SK-N-SH treated with all-trans-retinoic acid at 6 μM for 48 hours (cell line): ENCODE results near the gene TTC33.

Source experiments
- ATAC-seq: fragments of 200-7000 bp; cut with Tn5 transposase; 3 replicates; pipeline ENCODE4 v1.9.1; 2020; ENCODE audit warnings: mild to moderate bottlenecking, moderate library complexity
- ARNTL ChIP-seq: fragments of 450-650 bp; formaldehyde crosslinking; IDR thresholded peaks from 2 replicates; pipeline ENCODE4 v1.5.0; 2020; ENCODE audit warnings: low read depth, mild to moderate bottlenecking, moderate library complexity, borderline replicate concordance
- BACH2 ChIP-seq: fragments of 250-450 bp; sonication (Bioruptor Pico); IDR thresholded peaks from 2 replicates; pipeline ENCODE4 v1.9.0; 2021; ENCODE audit warnings: mild to moderate bottlenecking, borderline replicate concordance
- CREB5 ChIP-seq: fragments of 250-450 bp; sonication (Bioruptor Pico); IDR thresholded peaks from 2 replicates; pipeline ENCODE4 v1.5.1; 2020; ENCODE audit warnings: low read depth, mild to moderate bottlenecking, moderate library complexity
- CSDC2 ChIP-seq: fragments of 250-450 bp; sonication (Bioruptor Pico); IDR thresholded peaks from 2 replicates; pipeline ENCODE4 v1.5.0; 2020; ENCODE audit warnings: mild to moderate bottlenecking, moderate library complexity
- CSRNP3 ChIP-seq: fragments of 250-450 bp; sonication (Bioruptor Pico); IDR thresholded peaks from 2 replicates; pipeline ENCODE4 v1.5.1; 2021; ENCODE audit warnings: mild to moderate bottlenecking, moderate library complexity
- ESRRG ChIP-seq: fragments of 250-450 bp; sonication (Bioruptor Pico); IDR thresholded peaks from 2 replicates; pipeline ENCODE4 v1.6.1; 2021; ENCODE audit warnings: mild to moderate bottlenecking
- GLIS3 ChIP-seq: fragments of 250-450 bp; sonication (Bioruptor Pico); IDR thresholded peaks from 2 replicates; pipeline ENCODE4 v1.5.0; 2020; ENCODE audit warnings: mild to moderate bottlenecking, moderate library complexity
- ISL1 ChIP-seq: fragments of 250-450 bp; sonication (Bioruptor Pico); IDR thresholded peaks from 2 replicates; pipeline ENCODE4 v2.1.2; 2022; ENCODE audit warnings: mild to moderate bottlenecking, moderate library complexity
- OSR1 ChIP-seq: fragments of 250-450 bp; sonication (Bioruptor Pico); IDR thresholded peaks from 2 replicates; pipeline ENCODE4 v1.8.0; 2022; ENCODE audit warnings: moderate library complexity, mild to moderate bottlenecking, inconsistent platforms
- PATZ1 ChIP-seq: fragments of 250-450 bp; sonication (Bioruptor Pico); IDR thresholded peaks from 2 replicates; pipeline ENCODE4 v1.8.0; 2020; ENCODE audit warnings: mild to moderate bottlenecking, moderate library complexity, borderline replicate concordance
- POU6F1 ChIP-seq: fragments of 250-450 bp; sonication (Bioruptor Pico); IDR thresholded peaks from 2 replicates; pipeline ENCODE4 v1.8.0; 2021; ENCODE audit warnings: low read depth, mild to moderate bottlenecking, moderate library complexity, borderline replicate concordance
- PPARA ChIP-seq: fragments of 250-450 bp; sonication (Bioruptor Pico); IDR thresholded peaks from 2 replicates; pipeline ENCODE4 v1.5.0; 2020; ENCODE audit warnings: mild to moderate bottlenecking, borderline replicate concordance
- RARB ChIP-seq: fragments of 250-450 bp; sonication (Bioruptor Pico); IDR thresholded peaks from 2 replicates; pipeline ENCODE4 v1.8.0; 2021; ENCODE audit warnings: mild to moderate bottlenecking, moderate library complexity
- TCF4 ChIP-seq: fragments of 250-450 bp; sonication (Bioruptor Pico); IDR thresholded peaks from 2 replicates; pipeline ENCODE4 v1.8.0; 2021; ENCODE audit warnings: mild to moderate bottlenecking, moderate library complexity, borderline replicate concordance
- TOX ChIP-seq: fragments of 250-450 bp; sonication (Bioruptor Pico); IDR thresholded peaks from 2 replicates; pipeline ENCODE4 v1.8.0; 2021; ENCODE audit warnings: mild to moderate bottlenecking, moderate library complexity, borderline replicate concordance
- TSHZ2 ChIP-seq: fragments of 250-450 bp; sonication (Bioruptor Pico); IDR thresholded peaks from 2 replicates; pipeline ENCODE4 v1.5.0; 2020; ENCODE audit warnings: mild to moderate bottlenecking, moderate library complexity
- ZC3H10 ChIP-seq: fragments of 250-450 bp; sonication (Bioruptor Pico); IDR thresholded peaks from 2 replicates; pipeline ENCODE4 v1.5.1; 2021; ENCODE audit warnings: mild to moderate bottlenecking, moderate library complexity
- ZFP3 ChIP-seq: fragments of 250-450 bp; sonication (Bioruptor Pico); IDR thresholded peaks from 2 replicates; pipeline ENCODE4 v1.5.0; 2020; ENCODE audit warnings: mild to moderate bottlenecking, moderate library complexity
- ZFP30 ChIP-seq: fragments of 450-650 bp; formaldehyde crosslinking; IDR thresholded peaks from 2 replicates; pipeline ENCODE4 v1.5.0; 2022; ENCODE audit warnings: mild to moderate bottlenecking, moderate library complexity
- ZNF565 ChIP-seq: fragments of 450-650 bp; formaldehyde crosslinking; conservative IDR thresholded peaks from 2 replicates; pipeline ENCODE4 v1.5.0; 2020; ENCODE audit warnings: low read depth, mild to moderate bottlenecking, moderate library complexity
- ZNF70 ChIP-seq: fragments of 450-650 bp; formaldehyde crosslinking; IDR thresholded peaks from 2 replicates; pipeline ENCODE4 v1.5.0; 2020; ENCODE audit warnings: mild to moderate bottlenecking, moderate library complexity
- ZNF8 ChIP-seq: fragments of 450-650 bp; formaldehyde crosslinking; IDR thresholded peaks from 2 replicates; pipeline ENCODE4 v1.5.0; 2020; ENCODE audit warnings: mild to moderate bottlenecking, moderate library complexity

TTC33 gene

GRCh38 chr5:40757400-40757799 is 1.6 kb upstream of the TTC33 start:
- no peak for TF ChIP-seq PPARA (CRISPR knock-in tag)
- no peak for TF ChIP-seq BACH2 (CRISPR knock-in tag)
- TF ChIP-seq ZC3H10 (CRISPR knock-in tag) = no peak
- TF ChIP-seq ESRRG = no peak
- TF ChIP-seq PATZ1 (CRISPR knock-in tag) = no peak
- TF ChIP-seq OSR1 (CRISPR knock-in tag) = no peak
- no peak for TF ChIP-seq TSHZ2 (CRISPR knock-in tag)
- no peak for TF ChIP-seq GLIS3 (CRISPR knock-in tag)
- no peak for TF ChIP-seq ZNF8
- no peak for TF ChIP-seq POU6F1 (CRISPR knock-in tag)
- no peak for TF ChIP-seq CSRNP3 (CRISPR knock-in tag)
- TF ChIP-seq ZFP30 (CRISPR knock-in tag) = no peak
- TF ChIP-seq ARNTL (CRISPR knock-in tag) = no peak
- TF ChIP-seq TOX (CRISPR knock-in tag) = no peak
- no peak for TF ChIP-seq CREB5
- TF ChIP-seq ZNF565 (CRISPR knock-in tag) = no peak
- no peak for TF ChIP-seq RARB (CRISPR knock-in tag)
- no peak for TF ChIP-seq CSDC2
- no peak for TF ChIP-seq TCF4 (CRISPR knock-in tag)
- ATAC-seq = no peak

GRCh38 chr5:40755093-40755406 is 711 bp downstream of the TTC33 start:
- TF ChIP-seq TCF4 (CRISPR knock-in tag) (no peak), TOX (CRISPR knock-in tag) (no peak), OSR1 (CRISPR knock-in tag) (no peak), ZFP30 (CRISPR knock-in tag) (no peak), CREB5 (no peak), ZNF70 (CRISPR knock-in tag) (no peak), GLIS3 (CRISPR knock-in tag) (no peak), TSHZ2 (CRISPR knock-in tag) (no peak), POU6F1 (CRISPR knock-in tag) (no peak), RARB (CRISPR knock-in tag) (no peak), CSRNP3 (CRISPR knock-in tag) (no peak), ARNTL (CRISPR knock-in tag) (no peak), ESRRG (no peak), ZFP3 (CRISPR knock-in tag) (no peak), ZC3H10 (CRISPR knock-in tag) (no peak), ISL1 (no peak)
- ATAC-seq = peak; percentile 93
